Common myeloid progenitor, CD34-positive (primary cell): Measurements from ENCODE around the gene RPS27L.

ENCODE experiments used
- CTCF ChIA-PET: fragments of 350-600 bp; sonication (Branson Sonifier 250); formaldehyde crosslinking; loops from one replicate; lab custom pipeline; 2021; ENCODE audit warnings: antibody characterized with exemption; lab: Charles Lee
- POLR2A ChIA-PET: fragments of 350-600 bp; sonication (Branson Sonifier 250); formaldehyde crosslinking; loops from one replicate; lab custom pipeline; 2021; ENCODE audit warnings: antibody characterized with exemption; lab: Charles Lee
- DNase-seq, 3 donors: peaks; one replicate each; pipeline versions ENCODE4 v3.0.0 to v3.0.0-alpha.2; 2013
- H3K27ac ChIP-seq, 2 experiments: 1 replicate in 1 of 2; 2 replicates in 1 of 2; pipeline ENCODE4 v1.7.0; 2013; ENCODE audit warnings: inconsistent platforms in 2 of 2, low read length in 2 of 2, mild to moderate bottlenecking in 2 of 2, low read depth in 1 of 2, moderate library complexity in 1 of 2; ENCODE audit not compliant: severe bottlenecking in 2 of 2, insufficient read depth in 1 of 2, poor library complexity in 1 of 2
- H3K27me3 ChIP-seq, 5 experiments: replicated peaks in 2 of 5; 1 replicate in 3 of 5; 2 replicates in 2 of 5; pipeline versions ENCODE4 v1.6.1 to v1.7.0; 2013; ENCODE audit warnings: low read length in 4 of 5, mild to moderate bottlenecking in 2 of 5, moderate library complexity in 2 of 5, inconsistent platforms in 1 of 5; ENCODE audit not compliant: insufficient read depth in 5 of 5, control insufficient read depth in 4 of 5
- H3K36me3 ChIP-seq, 4 experiments: 1 replicate in 2 of 4; 2 replicates in 2 of 4; pipeline versions ENCODE4 v1.6.1 to v1.7.0; 2013; ENCODE audit warnings: low read length in 3 of 4, control low read depth in 1 of 4, mild to moderate bottlenecking in 1 of 4; ENCODE audit not compliant: control insufficient read depth in 4 of 4, insufficient read depth in 4 of 4
- H3K4me1 ChIP-seq, 4 experiments: 1 replicate in 3 of 4; 2 replicates in 1 of 4; pipeline versions ENCODE4 v1.6.1 to v1.7.1; 2013; ENCODE audit warnings: low read length in 3 of 4, mild to moderate bottlenecking in 3 of 4, control low read depth in 1 of 4, inconsistent platforms in 1 of 4, moderate library complexity in 1 of 4; ENCODE audit not compliant: control insufficient read depth in 4 of 4, insufficient read depth in 4 of 4; ENCODE audit errors: control extremely low read depth in 1 of 4
- H3K4me3 ChIP-seq, 7 experiments: 1 replicate in 4 of 7; 2 replicates in 3 of 7; pipeline versions ENCODE4 v1.5.1 to v1.7.0; 2013; ENCODE audit warnings: mild to moderate bottlenecking in 7 of 7, low read length in 6 of 7, moderate library complexity in 6 of 7, inconsistent platforms in 2 of 7, low read depth in 2 of 7, control low read depth in 1 of 7; ENCODE audit not compliant: insufficient read depth in 4 of 7, control insufficient read depth in 1 of 7; ENCODE audit errors: extremely low read depth in 1 of 7
- H3K9me3 ChIP-seq, 5 experiments: 1 replicate in 4 of 5; 2 replicates in 1 of 5; pipeline versions ENCODE4 v1.6.1 to v1.7.1; 2013; ENCODE audit warnings: low read length in 4 of 5, mild to moderate bottlenecking in 2 of 5, inconsistent platforms in 1 of 5, low read depth in 1 of 5, moderate library complexity in 1 of 5; ENCODE audit not compliant: control insufficient read depth in 4 of 5, insufficient read depth in 2 of 5; ENCODE audit errors: control extremely low read depth in 1 of 5
- WGBS: methylation state at CpG from one replicate; pipeline ENCODE4 v1.1.5; 2013; ENCODE audit not compliant: insufficient coverage; 5-methylcytosine and 5-hydroxymethylcytosine counted together

Gene RPS27L

DNA sequence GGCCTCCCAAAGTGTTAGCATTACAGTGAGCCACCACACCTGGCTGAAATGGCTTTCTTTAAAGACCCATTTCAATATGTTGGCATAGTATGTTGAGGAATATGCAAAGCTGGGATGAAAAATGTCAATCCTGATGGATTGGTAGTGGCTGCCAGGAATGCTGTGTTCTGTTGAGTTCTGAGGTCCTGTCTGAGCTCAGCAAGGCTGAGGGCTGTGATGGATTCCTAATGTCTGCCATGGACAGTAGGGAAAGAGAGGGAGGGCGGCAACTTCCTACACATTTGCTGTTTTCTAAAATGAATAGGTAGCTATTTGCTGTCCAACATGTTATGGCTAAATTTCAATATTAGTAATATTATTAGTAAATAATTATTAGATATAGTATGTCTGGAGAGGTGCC is 40.3 kb upstream of the RPS27L start:
- WGBS: no CpG with 5 or more reads among the region's 1 CpG
- Histone ChIP-seq H3K27ac (no peak overlapping the region), H3K4me1 (peaks cover 35 to 77% (median 53%) of the 10 kb centered on the region in 4 experiments), H3K4me3 (no peak overlapping the region), H3K9me3 (no peaks in the 10 kb centered on the region), H3K27me3 (no peaks in the 10 kb centered on the region), H3K36me3 (peaks cover 0 to 3% (median 0%) of the 10 kb centered on the region in 4 experiments)
- ChIA-PET CTCF (interaction anchor here (1.0 to 2.7 kb wide), 3 partner anchors 19 to 36 kb away, joined by 3 to 8 read pairs (median 4); no protein-coding TSS in a partner anchor), POLR2A (interaction anchor here (0.5 kb wide), 1 partner anchor 1791 kb away, joined by 3 read pairs; no protein-coding TSS in a partner anchor)
- DNase-seq: no peak

DNA sequence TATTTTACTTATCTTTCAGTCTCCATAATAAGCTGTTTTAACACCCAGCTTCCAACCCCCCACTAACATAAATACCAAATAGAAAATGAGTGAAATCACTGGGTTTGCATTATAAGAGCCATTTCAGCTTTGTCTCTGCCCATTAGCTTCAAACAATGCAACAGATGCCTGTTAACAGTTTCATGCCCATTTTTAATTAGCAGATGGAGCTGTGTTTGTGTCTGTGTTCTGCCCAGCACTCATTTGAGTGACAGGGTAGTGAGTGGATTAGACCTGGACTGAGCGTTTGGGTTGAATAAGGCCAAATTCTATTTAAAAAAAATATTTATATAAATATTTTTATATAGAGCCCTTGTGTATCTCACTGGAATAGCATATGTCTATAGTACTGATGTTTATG is 39.6 kb upstream of the RPS27L start:
- H3K4me1 ChIP-seq: peaks cover 43 to 79% (median 57%) of the 10 kb centered on the region in 4 experiments
- no peaks in the 10 kb centered on the region for H3K9me3 ChIP-seq
- no peak for DNase-seq
- peak overlapping the region in 1 of 2 experiments; percentile 36 for H3K27ac ChIP-seq
- no peaks in the 10 kb centered on the region for H3K27me3 ChIP-seq
- no peak overlapping the region for H3K4me3 ChIP-seq
- WGBS: no CpG with 5 or more reads among the region's 1 CpG
- peaks cover 0 to 3% (median 0%) of the 10 kb centered on the region in 4 experiments for H3K36me3 ChIP-seq
- POLR2A ChIA-PET: interaction anchor here (0.6 kb wide), 1 partner anchor 29 kb away, joined by 3 read pairs; no protein-coding TSS in a partner anchor
- CTCF ChIA-PET: interaction anchor here (1.3 to 2.7 kb wide), 4 partner anchors 25 to 93 kb away, joined by 3 to 8 read pairs (median 3); no protein-coding TSS in a partner anchor

DNA sequence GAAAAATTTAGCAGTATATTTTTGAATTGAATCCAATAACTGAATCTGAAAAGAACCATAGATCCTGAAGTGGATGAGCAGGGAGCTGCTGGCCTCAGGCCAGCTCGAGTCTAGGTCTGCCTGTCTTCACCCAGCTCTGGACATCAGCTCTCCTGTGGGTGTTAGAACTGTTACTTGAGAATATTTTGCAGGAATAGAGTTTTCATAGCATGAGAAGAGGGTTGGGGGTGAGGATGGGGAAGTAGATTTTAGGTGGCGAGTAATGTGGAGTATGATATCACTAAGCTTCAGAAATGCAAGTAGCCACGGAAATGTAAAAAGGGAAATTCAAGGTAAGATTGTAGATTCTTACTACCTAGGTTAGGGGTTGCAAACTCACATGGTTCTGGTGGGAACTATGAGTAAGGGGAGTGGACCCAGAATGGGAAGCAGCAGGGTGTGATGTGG is 38.3 kb upstream of the RPS27L start:
- peak in 2 of 3 donors; percentile 62 to 73 for DNase-seq
- WGBS: 44% methylated on average over 3 of the region's 3 CpGs
- ChIA-PET CTCF (interaction anchor here (0.9 to 3.4 kb wide), 10 partner anchors 8 to 148 kb away, joined by 3 to 20 read pairs (median 4); no protein-coding TSS in a partner anchor), POLR2A (no interaction called here)
- H3K4me3 ChIP-seq: peak overlapping the region in 2 of 7 experiments; percentile 6 to 20
- H3K27ac ChIP-seq: peak overlapping the region in 1 of 2 experiments; percentile 77
- no peaks in the 10 kb centered on the region for H3K9me3 ChIP-seq
- H3K27me3 ChIP-seq: no peaks in the 10 kb centered on the region
- H3K4me1 ChIP-seq: peaks cover 55 to 84% (median 68%) of the 10 kb centered on the region in 4 experiments
- H3K36me3 ChIP-seq: peaks cover 0 to 3% (median 0%) of the 10 kb centered on the region in 4 experiments

DNA sequence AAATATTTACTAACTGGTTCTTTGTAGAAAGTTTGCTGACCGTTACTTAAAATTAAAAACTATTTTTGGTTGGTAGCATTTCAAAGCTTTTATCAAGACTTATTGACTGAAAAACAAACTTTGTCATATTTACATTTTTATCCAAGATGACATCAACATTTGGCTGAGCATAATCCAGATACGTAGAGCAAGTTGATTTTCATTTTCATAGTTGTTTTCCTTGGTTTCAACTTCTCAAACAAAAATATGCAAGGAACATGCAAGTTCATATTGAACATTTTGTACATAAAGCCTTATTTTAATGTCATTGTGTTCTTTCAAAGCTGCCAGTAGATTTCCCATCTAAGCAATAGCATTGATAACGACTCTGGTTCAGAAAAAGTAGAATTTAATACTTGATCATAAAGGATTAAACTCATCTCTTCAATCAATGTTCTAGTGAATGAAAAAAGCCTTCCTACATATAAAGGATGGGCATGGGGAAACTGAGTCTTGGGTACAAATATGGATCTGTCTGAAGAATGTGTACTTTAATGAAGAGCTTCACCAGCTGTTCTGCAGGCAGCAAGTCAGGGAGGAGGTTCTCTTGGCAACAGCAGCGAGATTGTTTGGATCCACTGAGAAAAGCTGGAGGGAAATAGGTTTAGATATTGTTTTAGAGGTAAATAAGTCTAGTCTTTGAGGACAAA is 37.7 kb upstream of the RPS27L start:
- no peak for DNase-seq
- Histone ChIP-seq H3K27me3 (no peaks in the 10 kb centered on the region), H3K4me3 (no peak overlapping the region), H3K27ac (peak overlapping the region in 1 of 2 experiments; percentile 77), H3K36me3 (peaks cover 0 to 3% (median 0%) of the 10 kb centered on the region in 4 experiments), H3K4me1 (peaks cover 61 to 84% (median 73%) of the 10 kb centered on the region in 4 experiments), H3K9me3 (no peaks in the 10 kb centered on the region)
- 100% methylated on average over 1 of the region's 4 CpGs for WGBS
- POLR2A ChIA-PET: no interaction called here
- CTCF ChIA-PET: interaction anchor here (0.9 to 3.4 kb wide), 12 partner anchors 8 to 147 kb away, joined by 3 to 20 read pairs (median 4); partner anchors contain the start of gene RPS27L

DNA sequence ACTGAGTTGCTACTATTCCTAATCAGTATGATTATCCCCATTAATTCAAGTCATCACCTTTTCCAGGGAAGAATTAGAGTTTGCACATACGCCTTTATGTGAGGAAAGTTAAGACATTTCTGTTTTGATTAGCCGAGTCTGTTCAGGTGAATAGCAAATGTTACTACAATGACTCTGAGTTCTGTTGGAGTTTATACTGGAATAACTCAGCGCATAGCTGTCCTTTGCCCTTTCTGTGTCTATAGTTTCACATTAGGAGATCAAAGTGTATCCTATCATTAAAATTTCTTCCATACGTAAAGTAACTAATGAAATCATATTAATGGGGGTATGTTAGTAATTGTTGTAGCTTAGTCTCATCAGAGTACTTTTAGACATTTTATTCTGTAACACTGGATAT is 37.0 kb upstream of the RPS27L start:
- no peaks in the 10 kb centered on the region for H3K9me3 ChIP-seq
- ChIA-PET POLR2A (interaction anchor here (0.6 to 0.7 kb wide), 2 partner anchors 9 to 19 kb away, joined by 3 read pairs; no protein-coding TSS in a partner anchor), CTCF (interaction anchor here (1.2 to 3.4 kb wide), 7 partner anchors 9 to 38 kb away, joined by 3 to 20 read pairs (median 5); partner anchors contain the start of gene RPS27L)
- peaks cover 0 to 3% (median 0%) of the 10 kb centered on the region in 4 experiments for H3K36me3 ChIP-seq
- peaks cover 61 to 87% (median 73%) of the 10 kb centered on the region in 4 experiments for H3K4me1 ChIP-seq
- H3K27ac ChIP-seq: peak overlapping the region; percentile 50 to 77
- H3K27me3 ChIP-seq: no peaks in the 10 kb centered on the region
- WGBS: 18% methylated on average over 2 of the region's 4 CpGs
- H3K4me3 ChIP-seq: peak overlapping the region in 6 of 7 experiments; percentile 12 to 69 (median 33)
- DNase-seq: no peak

DNA sequence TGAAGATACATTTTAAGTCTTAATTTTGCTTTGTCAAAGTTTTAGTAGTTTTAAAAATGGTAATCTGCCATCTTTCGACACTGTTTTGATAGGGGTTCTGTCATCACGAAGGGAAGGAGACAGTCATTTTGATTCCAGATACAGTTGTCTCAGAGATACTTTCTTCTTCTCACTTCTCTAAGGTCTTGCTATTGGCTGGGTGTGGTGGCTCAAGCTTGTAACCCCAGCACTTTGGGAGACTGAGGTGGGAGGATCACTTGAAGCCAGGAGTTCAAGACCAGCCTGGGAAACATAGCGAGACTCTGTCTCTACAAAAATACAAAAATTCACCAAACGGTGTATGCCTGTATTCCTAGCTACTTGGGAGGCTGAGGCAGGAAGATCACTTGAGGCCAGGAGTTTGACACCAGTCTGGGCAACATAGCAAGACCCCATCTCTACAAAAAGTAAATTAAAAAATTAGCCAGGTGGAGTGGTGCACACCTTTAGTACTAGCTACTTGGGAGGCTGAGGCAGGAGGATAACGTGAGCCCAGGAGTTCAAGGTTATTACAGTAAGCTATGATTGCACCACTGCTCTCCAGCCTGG is 35.4 kb upstream of the RPS27L start:
- Histone ChIP-seq H3K9me3 (no peaks in the 10 kb centered on the region), H3K27me3 (no peaks in the 10 kb centered on the region), H3K36me3 (peaks cover 0 to 3% (median 0%) of the 10 kb centered on the region in 4 experiments), H3K4me1 (peaks cover 59 to 81% (median 72%) of the 10 kb centered on the region in 4 experiments), H3K4me3 (peak overlapping the region in 6 of 7 experiments; percentile 11 to 97 (median 54)), H3K27ac (peak overlapping the region; percentile 3 to 77)
- ChIA-PET CTCF (interaction anchor here (1.2 to 3.4 kb wide), 9 partner anchors 8 to 146 kb away, joined by 3 to 20 read pairs (median 5); no protein-coding TSS in a partner anchor), POLR2A (interaction anchor here (1.6 to 1.9 kb wide), 2 partner anchors 11 to 83 kb away, joined by 4 to 6 read pairs; no protein-coding TSS in a partner anchor)
- 100% methylated on average over 1 of the region's 5 CpGs for WGBS
- no peak for DNase-seq
